ENCODE results near the gene ATP6V1G2.
"Not testable (repeated sequence)": the region's sequence is repeated elsewhere in the genome, so short reads cannot be mapped to it uniquely, and the experiment has no call there.

The ATP6V1G2 gene

DNA sequence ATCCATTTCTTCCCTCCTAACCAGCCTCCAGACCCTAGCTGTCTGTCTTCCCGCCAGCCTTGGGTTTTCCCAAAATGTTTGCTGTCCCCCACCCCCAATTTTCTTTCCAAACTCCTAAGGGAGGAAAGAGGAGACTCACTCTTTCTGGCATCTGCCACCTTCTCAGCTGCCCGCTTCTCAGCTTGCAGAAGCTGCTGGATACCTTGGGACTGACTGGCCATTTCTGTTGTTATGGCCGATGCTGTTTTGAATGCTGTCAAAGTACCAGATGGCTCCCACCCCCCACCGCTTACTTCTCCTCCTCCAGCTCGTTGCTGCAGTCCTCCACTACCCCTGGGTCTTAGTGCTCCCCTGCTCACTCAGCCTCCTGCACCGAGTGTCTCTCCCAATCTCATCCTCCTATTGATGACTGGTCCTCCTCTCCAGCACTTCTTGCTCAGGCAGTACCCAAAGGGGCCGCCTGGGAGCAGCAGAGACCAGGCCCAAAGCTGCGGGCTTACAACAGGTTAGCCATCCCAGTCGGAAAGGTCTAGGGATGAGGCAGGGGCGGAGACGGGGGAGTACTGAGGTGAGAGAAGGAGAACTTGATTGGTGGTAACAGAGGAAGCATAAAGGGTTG, at the start of gene ATP6V1G2:
Gene ATP6V1G2 (minus strand): TSS at position 270 of the 619 bp plus-strand sequence. CDS start 49 bp downstream, at position 221.
- DNase-seq (ENCODE audit: low read depth in 1 of 2, low spot score in 1 of 2) = peak; percentile 77 to 83

DNA sequence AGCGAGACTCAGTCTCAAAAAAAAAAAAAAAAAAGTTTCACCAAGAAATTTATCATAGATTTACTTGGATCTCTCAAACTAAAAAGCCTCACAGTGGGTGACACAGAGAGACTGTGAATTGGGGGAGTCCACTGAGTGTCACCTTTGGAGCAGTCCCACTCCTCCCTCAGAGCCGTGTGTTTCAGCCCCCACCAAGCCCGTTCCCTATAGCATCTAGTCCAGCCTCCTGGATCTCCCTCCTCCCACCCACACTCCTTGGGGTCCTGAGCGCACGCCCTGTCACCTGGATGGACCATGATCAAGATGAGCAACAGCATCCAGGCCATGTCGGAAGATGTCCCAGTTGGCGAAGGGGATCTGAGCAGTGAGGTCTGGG, 46.0 kb upstream of the ATP6V1G2 start:
- DNase-seq (ENCODE audit: low read depth in 1 of 2, low spot score in 1 of 2) = no peak

DNA sequence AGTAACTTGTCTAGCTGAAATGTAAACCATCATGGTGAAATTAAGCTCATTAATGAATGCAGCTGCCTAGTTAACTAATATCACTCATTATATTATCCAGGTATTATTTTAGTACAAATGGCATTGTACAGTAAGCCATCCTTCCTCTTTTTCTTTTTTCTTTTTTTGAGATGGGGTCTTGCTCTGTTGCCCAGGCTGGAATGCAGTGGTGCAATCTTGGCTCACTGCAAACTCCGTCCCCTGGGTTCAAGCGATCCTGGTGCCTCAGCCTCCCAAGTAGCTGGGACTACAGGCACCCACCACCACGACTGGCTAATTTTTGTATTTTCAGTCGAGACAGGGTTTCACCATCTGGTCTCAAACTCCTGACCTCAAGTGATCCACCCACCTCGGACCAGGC, 44.3 kb upstream of the ATP6V1G2 start:
- DNase-seq (ENCODE audit: low read depth in 1 of 2, low spot score in 1 of 2) = not testable (repeated sequence)

DNA sequence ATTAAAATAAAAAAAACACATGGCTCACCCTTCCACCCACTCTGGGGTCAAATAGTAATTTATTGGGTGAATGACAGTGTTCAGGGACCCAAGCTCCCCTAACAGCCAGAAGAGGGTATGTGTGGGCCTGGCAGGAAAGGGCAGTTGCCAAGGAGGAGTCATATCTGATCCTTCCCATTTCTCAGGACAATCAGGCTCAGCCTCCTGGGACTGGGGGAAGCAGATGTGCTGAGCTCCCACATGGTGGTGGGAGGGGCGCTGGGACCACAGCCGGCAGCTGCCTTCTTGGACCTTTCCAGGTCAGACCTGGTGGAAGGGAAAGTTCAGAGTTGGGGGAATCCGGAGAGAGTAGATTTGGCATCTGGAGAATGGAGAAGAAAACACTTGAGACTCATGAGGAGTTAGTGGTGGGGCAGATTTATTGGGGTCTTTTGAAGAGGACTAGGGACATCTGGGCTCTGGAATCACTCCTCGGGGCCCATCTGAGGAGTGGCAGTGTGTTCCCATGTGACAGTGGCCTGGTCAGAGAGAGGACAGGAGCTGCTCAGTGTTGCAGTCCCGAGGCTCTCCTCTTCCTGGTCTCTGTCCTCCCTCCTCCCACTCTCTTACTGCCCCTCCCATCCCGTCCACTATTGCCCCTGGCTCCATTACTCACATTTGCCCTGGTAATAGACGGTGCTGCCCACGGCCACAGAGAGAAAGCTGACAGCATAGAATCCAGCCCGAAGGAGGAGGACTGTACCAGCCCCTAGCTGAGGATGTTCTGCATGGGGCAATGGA, 42.7 kb upstream of the ATP6V1G2 start:
- no peak for DNase-seq (ENCODE audit: low read depth in 1 of 2, low spot score in 1 of 2)

DNA sequence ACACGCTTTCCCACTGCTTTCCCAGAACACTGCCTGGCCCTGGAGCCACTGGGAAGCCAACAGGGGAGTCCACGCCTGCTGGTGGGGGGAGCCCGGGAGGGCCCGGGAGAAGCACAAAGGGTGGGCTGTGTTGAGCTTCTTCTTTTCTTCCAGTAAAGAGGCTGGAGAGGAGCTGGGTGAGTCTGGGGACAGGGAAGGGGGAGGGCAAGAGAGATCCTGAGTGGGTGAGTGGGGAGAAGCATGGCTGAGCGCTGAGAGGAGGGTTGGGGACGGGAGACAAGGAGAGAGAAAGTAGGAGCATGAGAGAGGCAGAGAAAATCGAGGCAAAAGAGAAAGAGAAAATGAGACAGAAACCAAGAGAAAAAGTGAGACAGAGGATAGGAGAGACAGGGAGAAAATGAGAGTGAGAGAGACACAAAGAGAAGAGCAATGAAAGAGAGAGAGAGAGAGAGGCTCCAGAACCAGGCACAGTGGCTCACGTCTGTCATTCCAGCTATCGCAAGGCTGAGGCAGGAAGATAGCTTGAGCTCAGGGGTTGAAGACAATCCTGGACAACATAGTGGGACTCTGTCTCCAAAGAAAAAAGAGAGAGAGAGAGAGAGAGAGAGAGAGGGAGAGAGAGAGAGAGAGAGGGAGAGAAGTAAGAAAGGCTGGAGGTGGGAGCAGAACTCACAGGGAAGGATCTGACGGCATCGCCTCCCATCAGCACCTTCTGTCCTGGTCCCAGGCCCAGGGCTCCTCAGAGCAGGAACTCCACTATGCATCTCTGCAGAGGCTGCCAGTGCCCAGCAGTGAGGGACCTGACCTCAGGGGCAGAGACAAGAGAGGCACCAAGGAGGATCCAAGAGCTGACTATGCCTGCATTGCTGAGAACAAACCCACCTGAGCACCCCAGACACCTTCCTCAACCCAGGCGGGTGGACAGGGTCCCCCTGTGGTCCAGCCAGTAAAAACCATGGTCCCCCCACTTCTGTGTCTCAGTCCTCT, 41.7 kb upstream of the ATP6V1G2 start:
- DNase-seq (ENCODE audit: low read depth in 1 of 2, low spot score in 1 of 2) = no peak

DNA sequence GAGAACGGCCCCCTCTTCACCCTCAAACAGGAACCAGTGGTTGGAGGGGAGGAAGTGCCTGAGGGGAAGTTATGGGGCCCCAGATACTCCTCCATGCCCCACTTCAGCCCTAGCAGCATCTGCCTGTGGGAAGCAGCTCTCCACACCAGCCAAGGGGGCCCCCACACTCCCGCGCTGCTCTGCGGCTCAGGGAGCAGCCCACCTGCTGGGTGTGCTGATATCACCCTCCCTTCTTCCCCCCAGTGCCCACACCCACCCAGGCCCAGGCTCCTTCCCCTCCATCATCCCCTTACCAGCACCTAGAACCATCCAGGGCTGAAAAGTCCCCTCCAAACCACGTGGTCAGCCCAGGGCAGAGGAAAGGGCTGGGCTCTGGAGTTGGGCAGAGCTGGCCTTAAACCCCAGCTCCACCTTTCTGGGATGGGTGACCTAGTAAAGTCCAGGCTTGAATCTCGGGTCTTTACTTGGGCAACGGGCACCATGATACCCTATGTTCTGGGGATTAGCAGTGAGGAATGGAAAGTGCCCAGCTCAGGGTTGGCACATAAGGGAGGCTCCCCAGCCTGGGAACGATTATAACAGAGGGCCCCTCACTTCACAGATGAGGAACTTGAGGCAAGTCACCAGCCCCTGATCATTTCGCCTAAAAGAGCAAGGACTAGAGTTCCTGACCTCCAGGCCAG, 40.3 kb upstream of the ATP6V1G2 start:
- no peak for DNase-seq (ENCODE audit: low read depth in 1 of 2, low spot score in 1 of 2)

DNA sequence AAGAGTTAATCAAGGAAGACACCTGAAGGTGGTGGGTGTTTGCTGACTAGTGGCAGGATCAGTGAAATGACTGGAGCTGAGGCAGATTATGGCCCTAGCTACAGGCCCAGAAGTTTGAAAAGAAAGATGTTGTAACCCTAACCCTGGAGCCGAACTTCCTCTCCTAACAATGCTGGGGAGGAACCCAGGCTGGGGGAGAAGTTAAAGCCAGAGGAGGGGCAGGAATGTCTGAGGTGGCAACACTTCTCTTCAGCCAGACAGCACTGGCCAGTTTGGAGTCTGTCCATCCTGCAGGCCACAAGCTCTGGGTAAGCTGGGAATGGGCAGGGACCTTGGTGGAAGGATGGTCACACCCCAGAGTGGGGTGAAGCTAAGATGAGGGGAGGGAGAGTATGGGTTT, 39.6 kb upstream of the ATP6V1G2 start, which contains the start of gene LST1:
Gene LST1 (plus strand): TSS at position 270 of the 400 bp plus-strand sequence. CDS start 1,023 bp downstream, outside the sequence.
- DNase-seq (ENCODE audit: low read depth in 1 of 2, low spot score in 1 of 2) = no peak

DNA sequence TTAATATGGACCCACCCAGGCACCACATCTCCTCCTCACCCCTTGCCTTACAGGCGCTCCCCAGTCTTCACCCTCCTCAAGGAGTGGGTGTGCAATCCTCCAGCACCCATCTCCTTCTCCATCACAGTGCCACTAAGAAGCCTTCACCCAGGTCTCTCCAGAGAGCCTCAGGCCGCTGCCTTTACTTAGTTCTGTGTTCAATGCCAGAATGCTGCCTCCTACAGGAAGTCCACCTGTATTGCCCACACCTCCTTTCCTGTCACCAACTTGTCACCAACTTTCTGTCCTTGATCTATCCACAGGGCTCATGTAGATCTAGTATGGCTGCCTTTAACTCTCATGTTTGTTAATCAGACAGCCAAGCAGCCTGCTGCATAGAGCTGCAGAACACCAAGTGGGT, 39.1 kb upstream of the ATP6V1G2 start:
- DNase-seq (ENCODE audit: low read depth in 1 of 2, low spot score in 1 of 2) = no peak

DNA sequence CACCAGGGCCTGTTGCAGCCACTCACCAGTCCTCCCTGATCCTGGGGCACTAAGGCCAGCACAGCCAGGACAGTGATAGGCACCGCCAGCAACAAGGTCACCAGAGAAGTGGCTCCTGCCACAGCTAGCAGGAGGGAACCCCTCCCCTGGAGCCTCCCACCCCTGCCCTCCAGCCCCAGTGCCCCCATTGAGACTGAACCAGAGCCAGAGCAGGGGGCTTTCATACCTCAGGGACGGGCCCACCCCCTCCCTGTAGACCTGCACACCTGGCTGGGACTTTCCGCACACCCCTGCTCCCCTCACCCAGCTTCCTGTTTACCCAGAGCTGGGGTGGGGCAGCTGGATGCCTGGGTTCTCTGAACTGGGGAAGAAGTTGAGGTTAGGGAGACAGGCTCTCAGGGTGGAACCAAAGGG, 35.8 kb upstream of the ATP6V1G2 start, which contains the start of gene LTB:
Gene LTB (minus strand): TSS at position 195 of the 414 bp plus-strand sequence. CDS start 7 bp downstream, at position 188.
- no peak for DNase-seq (ENCODE audit: low read depth in 1 of 2, low spot score in 1 of 2)

DNA sequence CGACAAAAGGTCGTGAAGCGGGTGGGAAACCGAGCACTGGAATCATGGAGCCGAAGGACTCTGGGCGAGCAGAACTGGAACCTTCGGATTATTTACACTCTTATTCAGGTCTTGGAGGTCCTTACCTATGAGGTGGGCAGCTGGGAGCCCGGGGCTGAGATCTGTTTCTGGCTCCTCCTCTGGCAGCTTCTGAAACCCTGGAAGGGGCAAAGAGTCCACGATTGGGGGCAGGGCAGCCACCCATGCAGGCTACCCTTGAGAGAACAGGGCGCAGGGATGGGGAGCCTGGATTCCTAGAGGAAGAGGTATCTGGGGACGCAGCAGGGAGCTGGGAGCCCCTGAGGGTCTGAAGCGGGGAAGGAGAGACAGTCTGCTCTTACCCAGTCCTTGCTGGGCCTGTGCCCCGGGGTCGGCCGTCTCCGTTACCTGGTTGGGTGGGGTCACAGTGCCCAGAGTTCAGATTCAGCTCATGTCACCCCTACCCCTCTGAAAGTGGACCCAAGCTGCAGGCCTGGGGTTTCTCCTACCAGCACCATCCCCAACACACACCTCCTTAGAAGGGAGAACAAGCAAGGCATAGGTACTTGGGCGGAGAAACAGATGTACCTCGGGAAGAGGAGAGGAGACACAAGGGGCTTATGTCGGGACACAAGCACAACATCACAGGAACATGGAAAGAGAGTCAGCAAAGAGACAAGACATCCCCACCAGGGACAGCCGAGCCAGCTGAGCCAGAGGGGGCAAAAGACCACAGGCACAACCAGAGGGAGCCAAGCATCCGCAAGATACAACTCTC, 35.2 kb upstream of the ATP6V1G2 start:
- no peak for DNase-seq (ENCODE audit: low read depth in 1 of 2, low spot score in 1 of 2)

DNA sequence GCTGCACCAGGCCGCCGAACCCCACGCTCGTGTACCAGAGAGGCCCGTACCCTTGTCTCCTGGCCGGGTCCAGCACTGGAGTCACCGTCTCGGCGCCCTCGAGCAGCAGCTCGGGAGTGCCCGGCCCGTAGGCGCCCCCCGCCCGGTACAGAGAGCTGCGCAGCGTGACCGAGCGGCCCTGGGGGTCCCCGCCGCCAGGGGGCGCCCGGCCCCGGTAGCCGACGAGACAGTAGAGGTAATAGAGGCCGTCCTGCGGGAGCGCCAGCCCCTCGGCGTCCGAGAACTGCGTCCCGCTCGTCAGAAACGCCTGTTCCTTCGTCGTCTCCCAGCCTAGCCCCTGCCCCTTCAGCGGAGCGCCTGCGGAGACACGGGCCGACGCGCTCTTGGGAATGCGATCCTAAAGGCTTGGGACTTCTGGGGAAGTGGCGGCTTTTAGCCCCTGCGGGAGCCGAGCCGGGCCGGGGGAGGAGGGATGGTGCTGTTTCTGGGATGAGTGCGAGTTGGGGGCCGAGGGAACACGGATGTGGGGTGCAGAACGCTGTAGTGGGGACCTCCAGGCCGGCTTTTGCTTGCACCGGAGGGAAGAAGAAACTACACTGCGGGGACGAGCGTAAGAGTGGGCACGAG, 34.5 kb upstream of the ATP6V1G2 start:
- DNase-seq (ENCODE audit: low read depth in 1 of 2, low spot score in 1 of 2) = peak; percentile 84 to 85

DNA sequence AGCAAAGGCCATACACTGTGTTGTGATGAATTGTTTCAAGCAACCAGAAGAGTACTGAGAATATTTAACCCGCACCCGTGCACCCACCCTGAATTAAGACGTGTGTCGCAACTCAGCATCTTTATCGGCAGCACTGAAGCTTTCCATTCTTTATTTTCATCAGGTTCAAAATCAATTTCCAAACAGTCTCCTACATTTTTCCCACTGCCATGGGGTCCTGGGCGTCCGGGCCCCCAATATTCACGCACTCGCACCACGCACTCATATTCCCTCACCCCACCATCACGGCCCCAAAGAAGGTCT, 34.0 kb upstream of the ATP6V1G2 start:
- DNase-seq (ENCODE audit: low read depth in 1 of 2, low spot score in 1 of 2) = no peak

DNA sequence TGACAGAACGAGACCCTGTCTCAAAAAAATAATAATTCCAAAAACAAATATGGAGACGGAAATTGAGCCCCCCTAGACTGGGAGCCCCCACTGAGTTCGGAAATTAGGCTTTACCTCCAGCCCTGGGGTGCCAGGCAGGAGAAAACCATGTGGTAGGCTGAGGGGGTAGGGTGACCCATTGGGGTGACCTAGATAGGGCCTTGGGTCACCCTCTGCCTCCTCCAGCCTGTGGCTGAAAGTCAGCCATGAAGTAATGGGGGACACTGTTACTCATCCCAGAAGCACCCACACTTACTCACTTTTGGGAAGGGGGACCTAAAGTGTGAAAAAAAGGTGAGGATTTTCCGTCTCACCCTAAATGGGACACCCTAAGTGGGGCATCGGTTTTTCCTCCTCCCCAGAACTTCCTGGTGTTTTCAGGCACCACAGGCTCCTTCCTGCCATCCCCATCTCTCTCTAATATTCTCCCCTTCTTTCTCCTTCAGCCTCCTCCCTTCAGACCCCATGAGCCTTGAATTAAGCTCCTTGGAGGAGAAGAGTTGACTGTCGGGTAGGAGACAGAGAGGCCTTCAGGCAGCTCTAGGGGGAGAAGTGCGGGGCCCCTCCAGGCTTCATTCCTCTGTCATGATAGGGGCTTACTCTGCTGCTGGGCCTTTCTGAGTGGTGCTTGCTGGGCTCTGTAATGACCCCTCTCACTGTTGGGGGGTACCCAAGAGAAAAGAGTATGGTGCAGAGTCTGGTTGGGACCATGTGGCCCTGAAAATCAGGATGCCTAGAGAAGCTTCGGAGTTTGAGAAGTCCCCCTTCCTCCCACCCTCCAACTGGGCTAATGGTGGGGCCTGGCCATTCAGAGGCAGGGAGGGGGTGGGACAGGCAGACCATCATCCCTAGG, 33.4 kb upstream of the ATP6V1G2 start:
- no peak for DNase-seq (ENCODE audit: low read depth in 1 of 2, low spot score in 1 of 2)

DNA sequence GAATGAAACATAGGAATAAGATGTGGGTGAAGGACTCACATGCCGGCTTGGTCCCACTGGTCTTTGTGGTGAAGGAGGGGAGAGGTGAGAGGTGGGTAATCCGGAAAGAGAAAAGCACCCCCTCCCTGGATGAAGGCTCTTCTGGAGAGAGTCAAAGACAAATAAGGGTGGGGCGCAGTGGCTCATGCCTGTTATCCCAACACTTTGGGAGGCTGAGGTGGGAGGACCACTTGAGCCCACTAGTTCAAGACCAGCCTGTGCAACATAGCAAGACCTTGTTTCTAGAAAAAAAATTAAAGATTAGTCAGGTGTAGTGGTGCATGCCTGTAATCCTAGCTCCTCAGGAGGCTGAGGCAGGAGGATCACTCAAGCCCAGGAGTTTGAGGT, 32.7 kb upstream of the ATP6V1G2 start:
- no peak for DNase-seq (ENCODE audit: low read depth in 1 of 2, low spot score in 1 of 2)

DNA sequence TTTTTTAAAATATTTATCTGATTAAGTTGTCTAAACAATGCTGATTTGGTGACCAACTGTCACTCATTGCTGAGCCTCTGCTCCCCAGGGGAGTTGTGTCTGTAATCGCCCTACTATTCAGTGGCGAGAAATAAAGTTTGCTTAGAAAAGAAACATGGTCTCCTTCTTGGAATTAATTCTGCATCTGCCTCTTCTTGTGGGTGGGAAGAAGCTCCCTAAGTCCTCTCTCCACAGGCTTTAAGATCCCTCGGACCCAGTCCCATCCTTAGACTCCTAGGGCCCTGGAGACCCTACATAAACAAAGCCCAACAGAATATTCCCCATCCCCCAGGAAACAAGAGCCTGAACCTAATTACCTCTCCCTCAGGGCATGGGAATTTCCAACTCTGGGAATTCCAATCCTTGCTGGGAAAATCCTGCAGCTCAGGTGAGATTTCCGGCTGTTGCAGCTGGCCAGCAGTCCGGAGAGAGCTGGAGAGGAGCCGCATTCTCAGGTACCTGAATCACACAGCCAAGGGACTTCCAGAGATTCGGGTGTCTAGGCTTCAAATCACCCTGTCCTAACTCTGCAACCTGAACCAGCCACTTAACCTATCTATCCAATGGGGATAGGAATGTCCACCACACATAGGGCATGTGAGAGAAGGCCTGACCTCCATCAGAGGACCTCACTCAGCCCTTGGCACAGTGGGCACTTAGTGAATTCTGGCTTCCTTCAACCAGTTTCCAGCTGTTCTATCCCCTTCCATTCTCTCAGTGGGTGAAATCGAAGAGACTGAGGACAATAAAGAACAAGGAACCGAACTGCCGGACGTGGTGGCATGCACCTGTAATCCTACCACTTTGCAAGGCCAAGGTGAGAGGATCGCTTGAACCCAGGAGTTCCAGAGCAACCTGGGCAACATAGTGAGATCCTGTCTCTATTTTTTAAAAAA, 32.0 kb upstream of the ATP6V1G2 start:
- no peak for DNase-seq (ENCODE audit: low read depth in 1 of 2, low spot score in 1 of 2)

DNA sequence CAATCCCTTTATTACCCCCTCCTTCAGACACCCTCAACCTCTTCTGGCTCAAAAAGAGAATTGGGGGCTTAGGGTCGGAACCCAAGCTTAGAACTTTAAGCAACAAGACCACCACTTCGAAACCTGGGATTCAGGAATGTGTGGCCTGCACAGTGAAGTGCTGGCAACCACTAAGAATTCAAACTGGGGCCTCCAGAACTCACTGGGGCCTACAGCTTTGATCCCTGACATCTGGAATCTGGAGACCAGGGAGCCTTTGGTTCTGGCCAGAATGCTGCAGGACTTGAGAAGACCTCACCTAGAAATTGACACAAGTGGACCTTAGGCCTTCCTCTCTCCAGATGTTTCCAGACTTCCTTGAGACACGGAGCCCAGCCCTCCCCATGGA, 31.2 kb upstream of the ATP6V1G2 start:
- no peak for DNase-seq (ENCODE audit: low read depth in 1 of 2, low spot score in 1 of 2)

DNA sequence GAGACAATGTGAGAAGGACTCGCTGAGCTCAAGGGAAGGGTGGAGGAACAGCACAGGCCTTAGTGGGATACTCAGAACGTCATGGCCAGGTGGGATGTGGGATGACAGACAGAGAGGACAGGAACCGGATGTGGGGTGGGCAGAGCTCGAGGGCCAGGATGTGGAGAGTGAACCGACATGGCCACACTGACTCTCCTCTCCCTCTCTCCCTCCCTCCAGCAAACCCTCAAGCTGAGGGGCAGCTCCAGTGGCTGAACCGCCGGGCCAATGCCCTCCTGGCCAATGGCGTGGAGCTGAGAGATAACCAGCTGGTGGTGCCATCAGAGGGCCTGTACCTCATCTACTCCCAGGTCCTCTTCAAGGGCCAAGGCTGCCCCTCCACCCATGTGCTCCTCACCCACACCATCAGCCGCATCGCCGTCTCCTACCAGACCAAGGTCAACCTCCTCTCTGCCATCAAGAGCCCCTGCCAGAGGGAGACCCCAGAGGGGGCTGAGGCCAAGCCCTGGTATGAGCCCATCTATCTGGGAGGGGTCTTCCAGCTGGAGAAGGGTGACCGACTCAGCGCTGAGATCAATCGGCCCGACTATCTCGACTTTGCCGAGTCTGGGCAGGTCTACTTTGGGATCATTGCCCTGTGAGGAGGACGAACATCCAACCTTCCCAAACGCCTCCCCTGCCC, 30.6 kb upstream of the ATP6V1G2 start:
- no peak for DNase-seq (ENCODE audit: low read depth in 1 of 2, low spot score in 1 of 2)
